Measurements from ENCODE around the gene ZNF343.

DNA sequence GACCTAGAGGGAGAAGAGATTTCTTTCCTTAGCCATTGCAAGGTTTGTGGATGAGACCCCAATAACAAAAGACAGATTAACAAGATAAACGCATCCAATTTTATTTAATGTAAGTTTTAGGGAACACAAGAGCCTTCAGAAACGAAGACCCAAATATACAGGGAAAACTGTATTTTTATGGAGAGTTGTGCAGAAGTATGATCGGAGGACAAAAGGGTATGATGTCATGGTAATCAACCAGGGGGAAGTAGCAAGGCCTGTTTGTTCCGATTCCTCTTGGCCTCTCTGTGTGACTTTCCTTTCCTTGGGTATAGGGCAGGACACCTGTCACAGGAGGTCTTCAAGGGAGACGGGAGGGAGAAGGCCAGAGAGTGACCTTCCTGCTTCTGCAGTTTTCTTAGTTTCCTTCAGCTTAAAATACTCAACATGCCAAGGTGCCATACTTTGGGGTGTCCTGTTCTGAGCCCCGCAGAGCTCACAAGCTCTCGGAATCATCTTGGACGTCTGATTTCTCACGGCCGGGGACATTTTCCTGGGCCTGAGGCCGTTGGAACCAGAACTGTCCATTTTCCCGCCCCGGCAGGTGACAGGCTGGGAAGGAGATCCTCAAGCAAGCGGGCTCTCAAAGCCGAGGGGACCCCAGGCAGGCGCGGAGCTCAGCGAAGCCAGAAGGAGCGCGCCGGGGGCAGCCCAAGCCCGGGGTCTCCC lies 49.3 kb upstream of the ZNF343 start:
- TF ChIP-seq, protein P1, sequence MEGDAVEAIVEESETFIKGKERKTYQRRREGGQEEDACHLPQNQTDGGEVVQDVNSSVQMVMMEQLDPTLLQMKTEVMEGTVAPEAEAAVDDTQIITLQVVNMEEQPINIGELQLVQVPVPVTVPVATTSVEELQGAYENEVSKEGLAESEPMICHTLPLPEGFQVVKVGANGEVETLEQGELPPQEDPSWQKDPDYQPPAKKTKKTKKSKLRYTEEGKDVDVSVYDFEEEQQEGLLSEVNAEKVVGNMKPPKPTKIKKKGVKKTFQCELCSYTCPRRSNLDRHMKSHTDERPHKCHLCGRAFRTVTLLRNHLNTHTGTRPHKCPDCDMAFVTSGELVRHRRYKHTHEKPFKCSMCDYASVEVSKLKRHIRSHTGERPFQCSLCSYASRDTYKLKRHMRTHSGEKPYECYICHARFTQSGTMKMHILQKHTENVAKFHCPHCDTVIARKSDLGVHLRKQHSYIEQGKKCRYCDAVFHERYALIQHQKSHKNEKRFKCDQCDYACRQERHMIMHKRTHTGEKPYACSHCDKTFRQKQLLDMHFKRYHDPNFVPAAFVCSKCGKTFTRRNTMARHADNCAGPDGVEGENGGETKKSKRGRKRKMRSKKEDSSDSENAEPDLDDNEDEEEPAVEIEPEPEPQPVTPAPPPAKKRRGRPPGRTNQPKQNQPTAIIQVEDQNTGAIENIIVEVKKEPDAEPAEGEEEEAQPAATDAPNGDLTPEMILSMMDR (conservative IDR thresholded peaks at IDR 0.05 in 1 of 2, IDR thresholded peaks at IDR 0.05 in 1 of 2; ENCODE audit: low read depth in 1 of 2, low read length in 2 of 2): no peak
- TF ChIP-seq EZH2 (IDR thresholded peaks at IDR 0.05; ENCODE audit: low read length, missing control alignments): no peak
